ENCODE results near the gene TMEM212.
"Not testable (repeated sequence)": the region's sequence is repeated elsewhere in the genome, so short reads cannot be mapped to it uniquely, and the experiment has no call there.

Gene TMEM212

DNA sequence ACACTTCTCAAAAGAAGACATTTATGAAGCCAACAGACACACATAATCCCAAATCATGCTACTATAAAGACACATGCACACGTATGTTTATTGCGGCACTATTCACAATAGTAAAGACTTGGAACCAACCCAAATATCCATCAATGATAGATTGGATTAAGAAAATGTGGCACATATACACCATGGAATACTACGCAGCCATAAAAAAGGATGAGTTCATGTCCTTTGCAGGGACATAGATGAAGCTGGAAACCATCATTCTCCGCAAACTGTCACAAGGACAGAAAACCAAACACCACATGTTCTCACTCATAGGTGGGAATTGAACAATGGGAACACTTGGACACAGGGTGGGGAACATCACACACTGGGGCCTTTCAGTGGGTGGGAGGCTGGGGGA, 15.6 kb downstream of the TMEM212 start:
- not testable (repeated sequence) for DNase-seq (ENCODE audit: low spot score)

GRCh38 chr3:171860830-171861535, 17.8 kb downstream of the TMEM212 start:
- DNase-seq (ENCODE audit: low spot score): no peak

- DNase-seq (ENCODE audit: low spot score): no peak
Observed at GRCh38 chr3:171862392-171862791, 19.2 kb downstream of the TMEM212 start.

DNA sequence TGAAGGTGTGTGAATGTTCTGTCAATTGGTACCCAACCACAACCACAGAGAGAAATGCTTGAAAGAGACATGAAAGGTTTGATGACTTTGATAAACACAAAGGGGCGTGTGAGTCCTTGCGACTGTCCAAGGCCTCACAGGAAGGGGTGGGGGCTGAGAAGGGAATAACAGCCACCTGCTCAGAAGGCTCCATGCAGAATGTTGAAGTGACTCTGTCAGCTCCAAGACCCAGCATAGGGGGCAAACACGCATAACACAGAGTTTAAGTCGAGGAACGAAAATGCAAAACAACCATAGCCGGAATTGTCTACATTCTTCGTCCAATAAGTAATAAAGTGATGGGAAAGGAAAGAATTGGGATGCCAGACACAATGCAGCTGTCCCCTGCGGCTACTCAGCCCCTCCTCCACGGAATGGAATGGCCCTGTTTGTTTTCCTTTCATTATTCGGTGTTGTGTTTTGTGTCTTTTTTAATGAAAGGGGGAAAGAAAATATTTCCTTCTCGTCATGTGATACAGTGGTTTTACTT, 19.9 kb downstream of the TMEM212 start:
- no peak for DNase-seq (ENCODE audit: low spot score)

DNA sequence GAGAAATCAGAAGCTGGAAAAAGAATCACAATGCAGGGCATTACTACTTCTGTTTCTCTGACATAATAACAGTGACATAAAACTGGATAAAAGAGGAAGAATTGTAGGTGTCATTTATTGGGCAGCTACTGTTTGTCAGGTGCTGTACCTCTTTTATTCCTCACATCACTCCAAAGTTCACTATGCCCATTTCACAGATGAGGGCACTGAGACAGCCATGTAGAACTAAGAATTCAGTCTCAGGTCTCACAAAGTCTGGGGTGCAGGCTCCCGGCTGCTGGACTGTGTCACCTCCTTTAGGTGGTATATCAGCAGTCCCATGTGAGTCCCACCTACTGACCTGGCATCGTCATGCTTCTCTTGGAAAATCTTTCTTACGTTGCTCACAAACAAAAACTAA, 20.8 kb downstream of the TMEM212 start:
- no peak for DNase-seq (ENCODE audit: low spot score)

- no peak for DNase-seq (ENCODE audit: low spot score)
Observed at GRCh38 chr3:171865191-171865865, 22.2 kb downstream of the TMEM212 start.

DNA sequence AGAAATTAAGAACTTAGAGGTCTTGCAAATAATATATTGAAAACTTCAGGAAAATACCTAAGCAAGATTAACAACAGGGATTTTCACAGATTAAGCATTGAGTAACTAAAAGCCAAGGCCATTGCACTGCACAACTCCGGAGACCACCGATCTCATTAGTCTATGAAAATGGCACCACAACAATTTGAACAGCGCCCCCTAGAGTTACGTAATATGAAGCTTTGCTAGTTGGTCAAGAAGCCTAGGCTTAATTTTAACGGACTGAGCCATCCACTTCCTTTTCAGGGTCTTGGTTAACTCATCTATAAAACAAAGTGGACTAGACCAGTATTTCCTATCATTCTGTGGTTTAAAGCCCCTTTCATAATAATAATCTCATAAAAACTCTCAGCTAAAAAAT, 24.8 kb downstream of the TMEM212 start:
- no peak for DNase-seq (ENCODE audit: low spot score)

DNA sequence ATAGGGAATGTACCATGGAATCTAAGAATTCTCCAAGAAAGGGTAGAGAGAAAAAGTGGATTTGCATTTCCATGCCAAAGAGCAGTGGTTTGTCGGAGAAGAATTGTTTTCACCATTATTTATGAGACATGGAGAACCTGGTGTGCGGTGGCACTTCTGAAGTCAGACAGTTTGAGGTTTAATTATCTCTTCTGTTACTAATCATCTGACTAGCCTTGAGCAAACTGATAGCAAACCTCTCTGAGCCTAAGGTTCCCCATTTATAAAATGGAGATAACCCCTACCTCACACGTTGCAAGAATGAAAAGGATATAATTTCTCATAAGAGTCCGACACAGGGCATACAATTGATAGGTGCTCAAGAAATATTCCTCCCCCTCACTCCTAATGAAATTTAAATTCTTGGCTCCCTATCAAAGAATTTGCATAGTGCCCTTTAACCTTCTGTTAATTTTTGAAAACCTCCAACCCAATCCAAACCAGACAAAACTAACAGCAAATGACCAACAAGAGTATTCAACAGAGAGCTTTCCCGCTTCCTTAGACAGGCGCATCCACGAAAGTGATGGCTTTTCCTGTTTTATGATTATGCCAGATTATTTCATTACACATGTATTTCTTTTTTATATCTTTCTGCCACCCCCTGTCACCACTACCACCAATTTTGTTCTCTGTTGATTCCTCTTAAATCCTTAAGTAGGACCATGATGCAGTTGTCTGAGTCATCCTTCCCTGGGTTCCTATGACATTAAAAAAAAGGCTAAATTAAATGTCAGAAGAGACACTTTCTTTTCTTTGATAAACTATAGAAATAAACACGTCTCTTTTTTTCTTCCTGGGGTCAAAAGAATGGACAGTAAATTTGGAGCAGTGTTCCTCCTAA, 28.5 kb downstream of the TMEM212 start:
- DNase-seq (ENCODE audit: low spot score): no peak

DNA sequence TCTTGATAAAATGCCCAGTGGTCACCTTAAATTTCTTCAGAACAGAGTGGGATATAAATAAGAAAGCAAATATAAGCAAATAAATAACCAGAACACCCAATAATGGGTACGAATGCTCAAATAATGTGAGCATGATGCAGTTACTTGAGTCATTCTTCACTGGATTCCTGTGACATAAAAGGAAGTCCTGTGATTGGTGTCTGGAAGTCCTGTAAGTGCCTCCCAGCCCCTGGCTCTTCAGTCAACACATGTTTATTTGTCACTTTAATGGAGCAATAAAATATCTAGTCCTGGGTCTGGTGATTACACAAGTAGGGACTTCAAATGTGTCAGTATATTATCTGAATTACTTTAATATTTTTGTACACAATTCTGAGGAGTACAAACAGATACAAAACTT, 30.4 kb downstream of the TMEM212 start:
- no peak for DNase-seq (ENCODE audit: low spot score)

DNA sequence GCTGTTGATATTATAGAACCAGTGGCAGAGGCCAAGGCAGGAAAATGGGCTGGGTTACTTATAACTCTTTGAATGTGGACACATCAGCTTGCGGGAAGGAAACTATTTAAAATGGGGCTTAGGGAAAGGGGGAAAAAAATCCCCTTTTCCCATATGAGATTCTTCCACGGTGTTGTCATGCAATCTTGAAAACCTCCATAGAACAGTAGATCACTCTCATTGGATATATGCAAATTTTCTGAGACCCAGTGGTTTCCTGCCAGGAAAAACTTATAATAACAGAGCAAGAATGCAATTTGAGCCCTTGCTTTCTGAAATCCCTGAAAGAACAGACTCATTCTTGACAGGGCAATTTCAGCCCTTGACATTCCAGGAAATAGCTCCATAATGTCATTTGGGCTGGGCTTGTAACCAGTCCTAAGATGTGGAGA, 31.1 kb downstream of the TMEM212 start:
- no peak for DNase-seq (ENCODE audit: low spot score)

GRCh38 chr3:171874879-171875278, 31.7 kb downstream of the TMEM212 start:
- DNase-seq (ENCODE audit: low spot score): no peak

DNA sequence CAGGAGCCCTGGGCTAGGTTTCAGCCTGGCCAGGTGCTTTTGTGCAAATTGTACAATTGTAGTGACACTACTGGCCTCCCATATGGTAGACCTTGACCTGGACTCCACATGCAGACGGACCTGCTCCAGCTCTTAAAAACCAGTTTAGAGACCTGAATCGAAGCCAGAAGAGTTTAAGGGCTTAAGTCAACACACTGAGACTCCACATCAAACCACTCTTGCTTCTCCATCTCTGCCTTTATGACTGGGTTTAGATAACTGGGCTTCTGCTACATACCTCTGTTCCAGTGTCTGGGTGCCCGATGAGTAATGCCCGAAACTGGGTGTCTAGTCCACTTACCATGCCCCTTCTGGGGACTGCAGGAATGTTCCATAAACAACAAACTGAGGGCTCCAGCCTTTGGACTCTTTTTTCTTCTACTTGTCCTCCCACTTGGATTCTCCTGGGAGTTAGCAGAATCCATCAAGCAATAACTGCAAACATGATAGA, 32.8 kb downstream of the TMEM212 start:
- DNase-seq (ENCODE audit: low spot score): no peak

GRCh38 chr3:171876680-171877147, 33.6 kb downstream of the TMEM212 start:
- no peak for DNase-seq (ENCODE audit: low spot score)

DNA sequence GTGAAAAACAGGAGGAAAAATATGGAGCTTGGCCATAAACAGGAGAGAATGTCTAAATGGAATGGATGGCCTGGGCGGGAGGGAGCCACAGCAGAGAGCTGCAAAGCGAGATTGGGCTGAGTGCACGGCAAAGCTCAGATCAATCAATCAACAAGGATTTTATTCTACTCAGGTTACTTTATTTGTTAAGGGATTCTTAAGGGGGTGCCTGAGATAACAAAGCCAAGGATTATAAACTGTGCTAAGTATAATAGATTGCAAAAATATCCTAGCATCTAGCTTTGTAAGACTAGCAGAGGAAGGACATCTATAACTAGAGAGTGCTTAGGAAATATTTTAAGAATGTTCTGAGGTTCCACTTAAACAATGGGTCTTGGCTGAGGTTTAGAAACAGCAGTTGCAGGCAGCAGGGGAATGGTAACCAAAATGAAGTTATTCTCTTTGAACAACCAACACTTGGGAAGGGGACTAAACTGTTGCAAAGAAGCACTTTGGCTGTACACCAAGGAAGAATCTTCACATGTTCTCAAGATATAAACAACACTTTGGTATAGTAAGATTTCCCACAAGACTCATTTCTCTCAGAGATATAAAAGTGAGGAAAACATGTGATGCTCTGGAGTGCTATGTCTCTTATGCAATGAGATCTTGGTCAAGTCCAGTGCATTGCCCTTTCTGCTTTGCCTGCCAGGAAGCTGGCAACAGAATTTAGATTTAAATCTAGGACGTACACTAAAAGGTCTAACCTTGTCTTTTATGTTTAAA, 35.5 kb downstream of the TMEM212 start:
- DNase-seq (ENCODE audit: low spot score): no peak

- no peak for DNase-seq (ENCODE audit: low spot score)
Observed at GRCh38 chr3:171879472-171879871, 36.3 kb downstream of the TMEM212 start.

DNA sequence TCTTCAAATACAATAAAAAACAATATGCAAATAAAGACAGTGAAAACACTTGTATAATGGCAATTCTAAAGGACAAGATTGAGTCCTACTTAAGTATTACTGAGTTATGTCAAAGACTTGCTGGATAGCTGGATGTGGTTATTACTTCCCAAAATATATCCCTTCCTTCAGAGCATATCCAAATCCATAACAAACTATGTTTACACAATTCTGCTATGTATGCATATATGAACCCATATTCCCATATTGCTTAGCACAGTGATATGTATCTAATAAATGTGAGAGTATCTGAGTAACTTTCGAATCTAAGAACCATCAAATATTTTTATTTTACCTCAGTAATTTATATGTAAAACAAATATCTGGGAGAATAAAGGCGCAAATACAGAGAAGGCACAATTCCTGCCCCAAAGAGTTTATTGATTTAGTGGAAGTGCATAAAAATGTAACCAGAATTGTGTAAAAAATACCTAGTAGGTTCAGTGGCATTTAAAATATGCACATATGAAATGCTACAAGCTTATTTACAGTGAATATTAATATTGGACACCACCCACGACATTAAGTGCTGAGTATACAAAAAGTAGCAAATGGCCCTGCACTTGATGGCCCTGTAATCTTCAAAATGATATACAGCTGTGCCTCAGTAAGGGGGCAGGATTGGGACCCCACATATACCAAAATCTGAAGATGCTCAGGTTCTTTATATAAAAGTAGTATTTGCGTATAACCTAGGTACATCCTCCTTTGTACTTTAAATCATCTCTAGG, 37.1 kb downstream of the TMEM212 start:
- DNase-seq (ENCODE audit: low spot score): no peak

GRCh38 chr3:171881251-171881650, 38.1 kb downstream of the TMEM212 start:
- DNase-seq (ENCODE audit: low spot score): no peak

DNA sequence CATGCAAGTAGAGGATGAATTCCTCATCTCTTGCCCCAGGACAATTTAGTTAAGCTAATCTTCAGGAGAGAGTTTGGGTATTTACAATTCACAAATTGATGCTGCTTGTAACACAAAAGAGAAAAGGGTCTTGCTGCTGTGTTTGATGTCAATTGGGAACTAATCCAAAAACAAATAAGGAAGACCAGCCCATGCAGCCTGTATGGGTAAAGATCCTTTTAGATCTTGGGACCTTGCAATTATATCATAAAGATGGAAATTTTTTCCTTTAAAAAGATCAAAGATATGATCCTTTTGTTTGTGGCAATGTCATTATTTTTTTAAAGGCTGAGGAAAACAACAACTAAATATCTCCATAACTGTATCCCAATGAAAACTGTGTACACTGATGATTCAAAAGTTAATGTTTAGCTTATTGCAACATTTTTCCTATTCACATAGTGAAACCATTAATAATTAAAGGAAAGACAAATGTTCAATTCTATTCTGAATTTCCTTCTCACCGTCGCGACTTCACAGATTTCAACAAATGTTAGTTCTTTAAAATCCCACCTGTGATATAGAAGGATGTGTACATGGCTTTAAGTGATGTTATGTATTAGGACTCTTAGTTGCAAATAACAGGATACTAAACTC, 40.2 kb downstream of the TMEM212 start:
- no peak for DNase-seq (ENCODE audit: low spot score)

- DNase-seq (ENCODE audit: low spot score): no peak
Observed at GRCh38 chr3:171883893-171884279, 40.7 kb downstream of the TMEM212 start.

DNA sequence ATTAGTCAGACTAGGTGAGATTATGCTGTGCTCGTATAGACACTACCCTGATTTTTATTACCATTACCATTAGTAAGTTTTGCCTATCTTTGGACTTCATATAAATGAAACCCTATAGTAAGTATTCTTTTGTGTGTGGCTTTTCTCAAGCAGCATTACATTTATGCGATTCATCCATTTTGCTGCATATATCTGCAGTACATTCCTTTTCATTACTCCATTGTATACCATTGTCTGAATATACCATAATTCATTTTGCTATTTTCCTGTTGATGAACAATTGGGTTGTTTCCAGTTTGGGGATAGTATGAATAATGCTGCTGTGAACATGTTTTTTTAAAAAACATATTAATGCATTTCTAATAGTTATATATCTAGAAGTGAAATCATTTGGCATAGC, 45.3 kb downstream of the TMEM212 start:
- no peak for DNase-seq (ENCODE audit: low spot score)
